Ishikawa (cell line): ENCODE measurements around the gene LCE3A.

ENCODE experiments used
- CEBPB ChIP-seq: IDR thresholded peaks from 2 replicates; pipeline ENCODE4 v1.6.1; 2012
- CREB1 ChIP-seq: IDR thresholded peaks from 2 replicates; pipeline ENCODE4 v1.6.1; 2012; ENCODE audit warnings: low read depth
- EGR1 ChIP-seq: IDR thresholded peaks from 2 replicates; pipeline ENCODE4 v1.6.1; 2012
- EP300 ChIP-seq: IDR thresholded peaks from 2 replicates; pipeline ENCODE4 v1.6.1; 2012; ENCODE audit warnings: borderline replicate concordance
- MAX ChIP-seq: IDR thresholded peaks from 2 replicates; pipeline ENCODE4 v1.6.1; 2012
- RAD21 ChIP-seq: IDR thresholded peaks from 2 replicates; pipeline ENCODE4 v1.6.1; 2012; ENCODE audit warnings: low read depth
- REST ChIP-seq: IDR thresholded peaks from 2 replicates; pipeline ENCODE4 v1.6.1; 2012; ENCODE audit warnings: low read depth, mild to moderate bottlenecking
- TAF1 ChIP-seq: IDR thresholded peaks from 2 replicates; pipeline ENCODE4 v1.6.1; 2012; ENCODE audit warnings: low read depth, mild to moderate bottlenecking
- TCF12 ChIP-seq: IDR thresholded peaks from 2 replicates; pipeline ENCODE4 v1.6.1; 2012; ENCODE audit warnings: low read depth
- TEAD4 ChIP-seq: IDR thresholded peaks from 2 replicates; pipeline ENCODE4 v1.6.1; 2012
- USF1 ChIP-seq: IDR thresholded peaks from 2 replicates; pipeline ENCODE4 v1.6.1; 2012
- YY1 ChIP-seq: IDR thresholded peaks from 2 replicates; pipeline ENCODE4 v1.6.1; 2012; ENCODE audit warnings: low read depth

GRCh38 chr1:152582647-152583046, 40.3 kb downstream of the LCE3A start:
- TF ChIP-seq YY1 (no peak), MAX (no peak), EP300 (no peak), RAD21 (no peak), CEBPB (no peak), REST (no peak), EGR1 (no peak), TEAD4 (no peak), TCF12 (no peak), TAF1 (no peak), USF1 (no peak), CREB1 (no peak)
